GM23338 (cell line): ENCODE data around the gene TFAP2B. TPM values are rescaled to one million over a fixed set of nuclear protein-coding genes. Genes with fewer than 3 reads are reported as not detected.

ENCODE experiments used
- ATAC-seq: fragments of 200-7000 bp; cut with Tn5 transposase; 3 replicates; pipeline ENCODE4 v1.9.1; 2020
- DNase-seq: peaks from one replicate; pipeline ENCODE4 v3.0.0-alpha.2; 2015; ENCODE audit warnings: low spot score
- H2AFZ ChIP-seq: fragments of 200-600 bp; sonication (generic); 2 replicates; pipeline ENCODE4 v1.8.0; 2016; ENCODE audit warnings: antibody characterized with exemption, mild to moderate bottlenecking, moderate library complexity
- H3F3A ChIP-seq: fragments of 200-600 bp; sonication (generic); replicated peaks from 2 replicates; pipeline ENCODE4 v1.8.0; 2017; ENCODE audit warnings: antibody characterized with exemption, mixed run types, low read depth
- H3K27ac ChIP-seq: fragments of 200-600 bp; sonication (generic); 2 replicates; pipeline ENCODE4 v1.6.1; 2016; ENCODE audit warnings: low read depth
- H3K27me3 ChIP-seq: fragments of 200-600 bp; sonication (generic); 2 replicates; pipeline ENCODE4 v1.8.0; 2016; ENCODE audit warnings: mild to moderate bottlenecking, mixed run types, moderate library complexity; ENCODE audit not compliant: insufficient read depth
- H3K36me3 ChIP-seq: fragments of 200-600 bp; sonication (generic); 2 replicates; pipeline ENCODE4 v1.8.0; 2016; ENCODE audit warnings: mild to moderate bottlenecking; ENCODE audit not compliant: insufficient read depth
- H3K4me1 ChIP-seq: fragments of 200-600 bp; sonication (generic); 2 replicates; pipeline ENCODE4 v1.8.0; 2016; ENCODE audit warnings: mild to moderate bottlenecking, moderate library complexity; ENCODE audit not compliant: insufficient read depth
- H3K4me2 ChIP-seq: fragments of 200-600 bp; sonication (generic); 2 replicates; pipeline ENCODE4 v1.7.1; 2017; ENCODE audit warnings: mixed run types
- H3K4me3 ChIP-seq: fragments of 200-600 bp; sonication (generic); 2 replicates; pipeline ENCODE4 v1.6.1; 2016; ENCODE audit warnings: mixed run types
- H3K79me2 ChIP-seq: fragments of 200-600 bp; sonication (generic); replicated peaks from 2 replicates; pipeline ENCODE4 v1.8.0; 2017; ENCODE audit warnings: mild to moderate bottlenecking; ENCODE audit not compliant: insufficient read depth
- H3K9me2 ChIP-seq: fragments of 200-600 bp; sonication (generic); 2 replicates; pipeline ENCODE4 v1.8.0; 2017; ENCODE audit not compliant: insufficient read depth
- H4K20me1 ChIP-seq: fragments of 200-600 bp; sonication (generic); replicated peaks from 2 replicates; pipeline ENCODE4 v1.8.0; 2017; ENCODE audit warnings: mild to moderate bottlenecking; ENCODE audit not compliant: insufficient read depth
- H3K27ac Mint-ChIP-seq: 2 replicates; pipeline ENCODE4 v1.8.0; 2020; ENCODE audit warnings: inconsistent platforms, mild to moderate bottlenecking, moderate library complexity, mixed read lengths
- H3K27me3 Mint-ChIP-seq: 3 replicates; pipeline ENCODE4 v1.8.0; 2022; ENCODE audit warnings: low read depth, mild to moderate bottlenecking, moderate library complexity, mixed read lengths, inconsistent platforms; ENCODE audit not compliant: insufficient read depth, poor library complexity
- H3K36me3 Mint-ChIP-seq: 3 replicates; pipeline ENCODE4 v1.8.0; 2021; ENCODE audit warnings: low read depth, mild to moderate bottlenecking, inconsistent platforms, moderate library complexity, mixed read lengths
- H3K4me1 Mint-ChIP-seq: 3 replicates; pipeline ENCODE4 v1.8.0; 2020; ENCODE audit warnings: mild to moderate bottlenecking, inconsistent platforms, mixed read lengths
- H3K4me3 Mint-ChIP-seq: 3 replicates; pipeline ENCODE4 v1.8.0; 2021; ENCODE audit warnings: moderate library complexity, mild to moderate bottlenecking, inconsistent platforms, mixed read lengths
- H3K9me3 Mint-ChIP-seq: 3 replicates; pipeline ENCODE4 v1.8.0; 2020; ENCODE audit warnings: moderate library complexity, mild to moderate bottlenecking, inconsistent platforms, mixed read lengths
- EZH2 ChIP-seq: fragments of 200-600 bp; sonication (generic); IDR thresholded peaks from one replicate; pipeline ENCODE4 v1.8.0; 2017; ENCODE audit warnings: antibody characterized with exemption, mild to moderate bottlenecking, low read depth; ENCODE audit not compliant: unreplicated experiment
- JUNB ChIP-seq: IDR thresholded peaks from one replicate; pipeline ENCODE4 v1.6.1; 2016; ENCODE audit warnings: antibody characterized with exemption; ENCODE audit not compliant: unreplicated experiment
- NANOG ChIP-seq: IDR thresholded peaks from 2 replicates; pipeline ENCODE4 v1.6.1; 2016; ENCODE audit warnings: antibody characterized with exemption, borderline replicate concordance
- POLR2AphosphoS5 ChIP-seq: IDR thresholded peaks from 2 replicates; pipeline ENCODE4 v1.6.1; 2016; ENCODE audit warnings: antibody characterized with exemption, low read depth
- STAT1 ChIP-seq: IDR thresholded peaks from one replicate; pipeline ENCODE4 v1.6.1; 2016; ENCODE audit warnings: antibody characterized with exemption; ENCODE audit not compliant: unreplicated experiment
- ZNF114 ChIP-seq: fragments of 250-450 bp; sonication (Bioruptor Pico); IDR thresholded peaks from 2 replicates; pipeline ENCODE4 v1.5.0; 2020; ENCODE audit warnings: mild to moderate bottlenecking, moderate library complexity
- ZNF331 ChIP-seq: fragments of 250-450 bp; sonication (Bioruptor Pico); IDR thresholded peaks from 2 replicates; pipeline ENCODE4 v1.5.0; 2020; ENCODE audit warnings: low read depth, mild to moderate bottlenecking, moderate library complexity
- ZNF462 ChIP-seq: fragments of 250-450 bp; sonication (Bioruptor Pico); IDR thresholded peaks from 2 replicates; pipeline ENCODE4 v1.5.0; 2020; ENCODE audit warnings: mild to moderate bottlenecking, moderate library complexity
- polyA plus RNA-seq: library from polyadenylated mRNA; unstranded; fragments of >200 nt; fragmentation: Nextera tagmentation; extraction: Ambion mirVana; gene quantifications from 2 replicates; pipeline ENCODE4 v1.2.1, GENCODE V29; 2016
- total RNA-seq: library from RNA; depleted of rRNA; stranded (reverse); fragments of >200 nt; shearing (Covaris generic); gene quantifications from 2 replicates; pipeline ENCODE4 v1.2.3, GENCODE V29; 2014

The TFAP2B gene
- total and polyA plus RNA-seq, 2 experiments from 2014 or later, result not detected

- TF ChIP-seq ZNF462, result no peak
- no peak for TF ChIP-seq EZH2
- TF ChIP-seq JUNB, result no peak
- TF ChIP-seq NANOG, result no peak
- TF ChIP-seq POLR2AphosphoS5, result no peak
- no peak for TF ChIP-seq STAT1
- TF ChIP-seq ZNF331 (CRISPR knock-in tag), result no peak
Measured at GRCh38 chr6:50829049-50829448, 10.4 kb downstream of the TFAP2B start (continued).

GRCh38 chr6:50829898-50830444, 11.3 kb downstream of the TFAP2B start:
- no peak overlapping the region for H3K4me3 Mint-ChIP-seq
- Histone ChIP-seq H3K9me2 (no peaks in the 10 kb centered on the region), H3K79me2 (no peaks in the 10 kb centered on the region), H3K27me3 (peaks cover 100% of the 10 kb centered on the region), H3K36me3 (no peaks in the 10 kb centered on the region), H3K27ac (no peak overlapping the region), H3K4me3 (no peak overlapping the region), H3K4me1 (peaks cover 82% of the 10 kb centered on the region), H3F3A (peaks cover 4% of the 10 kb centered on the region; the same call in 1 of the 2 replicates), H4K20me1 (peaks cover 4% of the 10 kb centered on the region; the same call in 1 of the 2 replicates), H2AFZ (no peak overlapping the region), H3K4me2 (no peak overlapping the region)
- no peaks in the 10 kb centered on the region; the same call in 2 of the 3 replicates for H3K36me3 Mint-ChIP-seq
- peaks cover 2% of the 10 kb centered on the region; the same call in 1 of the 3 replicates for H3K9me3 Mint-ChIP-seq
- H3K27ac Mint-ChIP-seq, result no peak overlapping the region
- H3K4me1 Mint-ChIP-seq, result peaks cover 49% of the 10 kb centered on the region
- DNase-seq (no peak), ATAC-seq (no peak)
- H3K27me3 Mint-ChIP-seq, result peaks cover 95% of the 10 kb centered on the region
- TF ChIP-seq ZNF462 (no peak), ZNF114 (CRISPR knock-in tag) (no peak), POLR2AphosphoS5 (no peak)
